ENCODE data around the gene NOP53. TPM values are rescaled to one million over a fixed set of nuclear protein-coding genes. Genes with fewer than 3 reads are reported as not detected.
A peak's percentile ranks its signal among the peaks of the same experiment; 100 is the strongest.

The NOP53 gene
- total and polyA plus RNA-seq, 2 of the 8 experiments (the other 6 are each of a cell fraction or from before 2014, with no cell fraction given): 107 to 245 TPM

DNA sequence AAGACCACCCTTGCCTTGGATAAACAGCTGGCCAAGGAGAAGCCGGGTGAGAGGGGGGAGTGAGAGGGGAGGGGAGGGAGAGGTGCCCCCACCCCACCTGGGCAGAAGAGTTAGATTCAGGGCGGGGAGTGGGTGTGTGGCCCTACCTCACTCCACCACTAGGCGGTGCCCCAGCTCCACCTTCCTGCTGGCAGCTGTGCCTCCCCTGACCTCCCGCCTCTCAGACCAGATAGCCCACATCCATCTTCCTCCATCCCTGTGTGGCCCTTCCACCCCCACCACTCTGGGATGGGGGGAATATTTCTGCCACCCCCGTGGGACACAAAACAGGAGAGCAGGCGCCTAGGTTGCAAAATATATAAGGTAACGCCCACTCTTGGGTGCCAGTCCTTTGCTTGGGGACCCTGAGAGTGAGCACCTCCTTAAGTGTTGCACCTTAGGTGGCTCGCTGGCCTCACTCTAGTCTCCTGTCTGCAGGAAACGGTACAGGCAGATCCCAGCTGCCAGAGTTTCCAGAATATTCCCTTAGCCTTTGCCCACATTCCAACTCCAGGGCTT, 45.9 kb upstream of the NOP53 start:
- Histone ChIP-seq H3K23me2 (ENCODE audit: low read depth, low read length) (no peaks in the 10 kb centered on the region), H3K4me2 (ENCODE audit: insufficient read depth in 1 of 2, low read depth in 2 of 2, low read length in 2 of 2) (no peak overlapping the region), H4K91ac (replicated peaks; ENCODE audit: insufficient read length, low read length) (no peak overlapping the region), H3K9ac (replicated peaks in 1 of 4; ENCODE audit: extremely low read depth in 1 of 4, low read depth in 3 of 4, low read length in 3 of 4) (no peak overlapping the region), H3K27ac (ENCODE audit: low read depth, low read length) (no peak overlapping the region), H3K9me3 (ENCODE audit: insufficient read depth in 2 of 2, low read depth in 1 of 2, low read length in 1 of 2) (no peaks in the 10 kb centered on the region), H4K20me1 (replicated peaks in 1 of 2; ENCODE audit: control insufficient read depth in 1 of 2, insufficient read depth in 2 of 2, low read length in 2 of 2) (peaks cover 3% of the 10 kb centered on the region in 2 experiments), H3K79me1 (ENCODE audit: low read depth, low read length) (no peaks in the 10 kb centered on the region), H2BK12ac (ENCODE audit: low read depth, low read length) (no peak overlapping the region), H3K27me3 (replicated peaks in 1 of 4; ENCODE audit: control insufficient read depth in 3 of 4, extremely low read depth in 1 of 4, insufficient read depth in 3 of 4, low read length in 3 of 4) (no peaks in the 10 kb centered on the region), H2BK15ac (ENCODE audit: low read length) (no peak overlapping the region), H2BK5ac (ENCODE audit: low read depth, low read length) (no peak overlapping the region), H2BK20ac (ENCODE audit: low read length) (no peak overlapping the region), H3K79me2 (ENCODE audit: control insufficient read depth in 1 of 2, insufficient read depth in 2 of 2, low read length in 2 of 2) (no peaks in the 10 kb centered on the region; a peak in 1 of 4 replicates), H3K56ac (replicated peaks; ENCODE audit: insufficient read length, low read depth, low read length) (no peak overlapping the region), H3K23ac (ENCODE audit: insufficient read length) (no peak overlapping the region), H3K4ac (replicated peaks; ENCODE audit: insufficient read length, low read depth, low read length) (no peak overlapping the region), H3K14ac (ENCODE audit: insufficient read length) (no peak overlapping the region), H2AFZ (ENCODE audit: low read length) (no peak overlapping the region), H3K4me3 (ENCODE audit: extremely low read depth in 1 of 4, insufficient read depth in 2 of 4, low read depth in 3 of 4, low read length in 4 of 4) (no peak overlapping the region), H4K8ac (ENCODE audit: extremely low read depth, insufficient read depth, low read length) (no peak overlapping the region; the same call in 1 of the 2 replicates), H4K5ac (ENCODE audit: insufficient read length, low read depth, low read length) (no peak overlapping the region), H3K4me1 (replicated peaks in 1 of 4; ENCODE audit: control insufficient read depth in 3 of 4, insufficient read depth in 4 of 4, low read length in 3 of 4) (peaks cover 0 to 2% (median 0%) of the 10 kb centered on the region in 4 experiments; a peak in 1 of 7 replicates), H3K36me3 (ENCODE audit: control insufficient read depth in 2 of 4, insufficient read depth in 4 of 4, low read length in 3 of 4) (peaks cover 2 to 23% (median 6%) of the 10 kb centered on the region in 4 experiments), H2BK120ac (replicated peaks; ENCODE audit: low read depth, low read length) (no peak overlapping the region), H2AK5ac (ENCODE audit: low read depth, low read length) (no peak overlapping the region), H3K18ac (ENCODE audit: extremely low read depth, low read length) (no peak overlapping the region)
- WGBS, 2 experiments (ENCODE audit: extremely low coverage in 1 of 2, insufficient coverage in 1 of 2, insufficient read length in 1 of 2, insufficient replicate concordance in 2 of 2, low coverage in 1 of 2, low lambda C conversion rate in 2 of 2, missing lambda C conversion rate in 1 of 2): 65% methylated on average over 7 of the region's 9 CpGs; no CpG with 5 or more reads in 1 of the 2 experiments
- POLR2A ChIA-PET (ENCODE audit: partially characterized antibody): interaction anchor here (0.6 to 2.7 kb wide), 6 partner anchors 7 to 216 kb away, joined by 3 to 10 read pairs (median 4); partner anchors contain the start of genes KPTN and NOP53
- FAIRE-seq (no peak), DNase-seq (ENCODE audit: low read depth in 1 of 2, low spot score in 2 of 2) (peak in 1 of 2 experiments; percentile 95)
- CTCF ChIA-PET (ENCODE audit: partially characterized antibody): interaction anchor here (0.6 to 24.9 kb wide), 53 partner anchors 8 to 579 kb away, joined by 3 to 436 read pairs (median 4); partner anchors contain the start of genes EHD2, KPTN and NAPA
- TF ChIP-seq HDAC6 (IDR thresholded peaks at IDR 0.05; ENCODE audit: low read depth, low read length): no peak
- TF ChIP-seq BACH1 (IDR thresholded peaks at IDR 0.05; ENCODE audit: low read length): no peak
- TF ChIP-seq HDAC2 (IDR thresholded peaks at IDR 0.05; ENCODE audit: borderline replicate concordance in 1 of 2, low read depth in 2 of 2, low read length in 2 of 2): no peak
- no peak for TF ChIP-seq SP1 (IDR thresholded peaks at IDR 0.05; ENCODE audit: low read depth, low read length)
- TF ChIP-seq EZH2 (IDR thresholded peaks at IDR 0.05; ENCODE audit: low read depth, low read length, severe bottlenecking): no peak
- TF ChIP-seq ZNF274 (IDR thresholded peaks at IDR 0.05; ENCODE audit: borderline replicate concordance, extremely low read depth, low read length): no peak
- TF ChIP-seq KDM1A (IDR thresholded peaks at IDR 0.05; ENCODE audit: borderline replicate concordance, low read length): no peak
- TF ChIP-seq CTBP2 (IDR thresholded peaks at IDR 0.05; ENCODE audit: borderline replicate concordance, insufficient read depth, insufficient read length, low read length): no peak
- TF ChIP-seq SP4 (IDR thresholded peaks at IDR 0.05; ENCODE audit: low read length): no peak
- TF ChIP-seq EP300 (IDR thresholded peaks at IDR 0.05; ENCODE audit: borderline replicate concordance in 1 of 2, low read depth in 2 of 2, low read length in 2 of 2): no peak
- no peak for TF ChIP-seq NRF1 (IDR thresholded peaks at IDR 0.05; ENCODE audit: low read depth, low read length)
- TF ChIP-seq SIX5 (IDR thresholded peaks at IDR 0.05; ENCODE audit: low read depth, low read length): no peak
- TF ChIP-seq KDM4A (IDR thresholded peaks at IDR 0.05; ENCODE audit: low read depth, low read length, severe bottlenecking): no peak
